ENCODE measurements around the gene WDR18. TPM values are rescaled to one million over a fixed set of nuclear protein-coding genes. Genes with fewer than 3 reads are reported as not detected.

Gene WDR18
- total and polyA plus RNA-seq, 2 of the 8 experiments (the other 6 are each of a cell fraction or from before 2014, with no cell fraction given) = 87.7 to 177 TPM

GRCh38 chr19:974564-975257 is 9.4 kb upstream of the WDR18 start:
- peaks cover 2 to 26% (median 14%) of the 10 kb centered on the region in 4 experiments; a peak in 5 of 8 replicates for H3K36me3 ChIP-seq (ENCODE audit: control insufficient read depth in 2 of 4, insufficient read depth in 4 of 4, low read length in 3 of 4)
- WGBS, 2 experiments (ENCODE audit: extremely low coverage in 1 of 2, insufficient coverage in 1 of 2, insufficient read length in 1 of 2, insufficient replicate concordance in 2 of 2, low coverage in 1 of 2, low lambda C conversion rate in 2 of 2, missing lambda C conversion rate in 1 of 2) = 90% methylated on average over 24 of the region's 37 CpGs; no CpG with 5 or more reads in 1 of the 2 experiments
- no peak overlapping the region for H4K91ac ChIP-seq (replicated peaks; ENCODE audit: insufficient read length, low read length)
- no peaks in the 10 kb centered on the region for H4K20me1 ChIP-seq (replicated peaks in 1 of 2; ENCODE audit: control insufficient read depth in 1 of 2, insufficient read depth in 2 of 2, low read length in 2 of 2)
- no peak for FAIRE-seq
- no peak overlapping the region for H2BK120ac ChIP-seq (replicated peaks; ENCODE audit: low read depth, low read length)
- no peak overlapping the region for H3K4ac ChIP-seq (replicated peaks; ENCODE audit: insufficient read length, low read depth, low read length)
- peaks cover 5 to 7% of the 10 kb centered on the region in 2 experiments for H3K9me3 ChIP-seq (ENCODE audit: insufficient read depth in 2 of 2, low read depth in 1 of 2, low read length in 1 of 2)
- H2BK5ac ChIP-seq (ENCODE audit: low read depth, low read length) = no peak overlapping the region
- H3K27ac ChIP-seq (ENCODE audit: low read depth, low read length) = no peak overlapping the region
- no peak overlapping the region for H4K5ac ChIP-seq (ENCODE audit: insufficient read length, low read depth, low read length)
- POLR2A ChIA-PET (ENCODE audit: partially characterized antibody) = interaction anchor here (1.8 kb wide), 1 partner anchor 10 kb away, joined by 6 read pairs; the partner anchor contains the start of gene WDR18
- H3K4me2 ChIP-seq (ENCODE audit: insufficient read depth in 1 of 2, low read depth in 2 of 2, low read length in 2 of 2) = no peak overlapping the region
- no peak overlapping the region for H2BK20ac ChIP-seq (ENCODE audit: low read length)
- H3K27me3 ChIP-seq (replicated peaks in 1 of 4; ENCODE audit: control insufficient read depth in 3 of 4, extremely low read depth in 1 of 4, insufficient read depth in 3 of 4, low read length in 3 of 4) = no peaks in the 10 kb centered on the region
- no peak overlapping the region; the same call in 1 of the 2 replicates for H4K8ac ChIP-seq (ENCODE audit: extremely low read depth, insufficient read depth, low read length)
- H3K18ac ChIP-seq (ENCODE audit: extremely low read depth, low read length) = peak overlapping the region; percentile 32; the same call in 1 of the 2 replicates
- no peak overlapping the region for H2AK5ac ChIP-seq (ENCODE audit: low read depth, low read length)
- no peak overlapping the region for H3K9ac ChIP-seq (replicated peaks in 1 of 4; ENCODE audit: extremely low read depth in 1 of 4, low read depth in 3 of 4, low read length in 3 of 4)
- no peak overlapping the region for H2BK12ac ChIP-seq (ENCODE audit: low read depth, low read length)
- no peaks in the 10 kb centered on the region for H3K23me2 ChIP-seq (ENCODE audit: low read depth, low read length)
- no peak overlapping the region for H3K14ac ChIP-seq (ENCODE audit: insufficient read length)
- no peak overlapping the region for H2AFZ ChIP-seq (ENCODE audit: low read length)
- H3K56ac ChIP-seq (replicated peaks; ENCODE audit: insufficient read length, low read depth, low read length) = no peak overlapping the region
- H3K4me1 ChIP-seq (replicated peaks in 1 of 4; ENCODE audit: control insufficient read depth in 3 of 4, insufficient read depth in 4 of 4, low read length in 3 of 4) = peaks cover 0 to 8% (median 4%) of the 10 kb centered on the region in 4 experiments; a peak in 3 of 7 replicates
- no peak overlapping the region for H3K23ac ChIP-seq (ENCODE audit: insufficient read length)
- H2BK15ac ChIP-seq (ENCODE audit: low read length) = no peak overlapping the region
- DNase-seq (ENCODE audit: low read depth in 1 of 2, low spot score in 2 of 2) = no peak
- H3K79me2 ChIP-seq (ENCODE audit: control insufficient read depth in 1 of 2, insufficient read depth in 2 of 2, low read length in 2 of 2) = no peaks in the 10 kb centered on the region
- no peak overlapping the region for H3K4me3 ChIP-seq (ENCODE audit: extremely low read depth in 1 of 4, insufficient read depth in 2 of 4, low read depth in 3 of 4, low read length in 4 of 4)
- no peaks in the 10 kb centered on the region for H3K79me1 ChIP-seq (ENCODE audit: low read depth, low read length)
- CTCF ChIA-PET (ENCODE audit: partially characterized antibody) = interaction anchor here (0.7 kb wide), 1 partner anchor 10 kb away, joined by 3 read pairs; no protein-coding TSS in a partner anchor
- no peak for TF ChIP-seq CHD2 (IDR thresholded peaks at IDR 0.05; ENCODE audit: low read length)
- no peak for TF ChIP-seq CTCF (IDR thresholded peaks at IDR 0.05; ENCODE audit: control extremely low read depth in 1 of 3, insufficient read depth in 1 of 3, low read depth in 1 of 3, low read length in 3 of 3)
- no peak for TF ChIP-seq EP300 (IDR thresholded peaks at IDR 0.05; ENCODE audit: borderline replicate concordance in 1 of 2, low read depth in 2 of 2, low read length in 2 of 2)
- no peak for TF ChIP-seq RBBP5 (IDR thresholded peaks at IDR 0.05; ENCODE audit: borderline replicate concordance, low read depth, low read length)
- no peak for TF ChIP-seq CBX5 (IDR thresholded peaks at IDR 0.05; ENCODE audit: low read depth, low read length)
- TF ChIP-seq HDAC6 (IDR thresholded peaks at IDR 0.05; ENCODE audit: low read depth, low read length) = no peak
- TF ChIP-seq CHD1 (IDR thresholded peaks at IDR 0.05; ENCODE audit: low read depth, low read length) = no peak
- TF ChIP-seq BACH1 (IDR thresholded peaks at IDR 0.05; ENCODE audit: low read length) = no peak
- no peak for TF ChIP-seq POLR2AphosphoS5 (IDR thresholded peaks at IDR 0.05; ENCODE audit: low read depth, low read length)
- TF ChIP-seq NRF1 (IDR thresholded peaks at IDR 0.05; ENCODE audit: low read depth, low read length) = no peak

All from H1 (cell line).